HepG2 (cell line): ENCODE results near the gene ZNF513. TPM values are rescaled to one million over a fixed set of nuclear protein-coding genes. Genes with fewer than 3 reads are reported as not detected.
A peak's percentile ranks its signal among the peaks of the same experiment; 100 is the strongest.

ENCODE experiments used
- CHD2 ChIP-seq: IDR thresholded peaks from 2 replicates; pipeline ENCODE4 v1.6.1; 2011; ENCODE audit warnings: low read depth, low read length, improper control_type of control experiment
- GTF3A ChIP-seq: sonication (generic); formaldehyde crosslinking; conservative IDR thresholded peaks from 2 replicates; pipeline ENCODE4 v1.4.0; 2020; ENCODE audit warnings: mild to moderate bottlenecking, missing genetic modification reagents
- KMT2A ChIP-seq: sonication (generic); formaldehyde crosslinking; IDR thresholded peaks from 2 replicates; pipeline ENCODE4 v1.4.0; 2020; ENCODE audit warnings: missing genetic modification reagents
- SKI ChIP-seq: fragments of 450-650 bp; IDR thresholded peaks from one replicate; pipeline ENCODE4 v1.6.1; 2018; ENCODE audit warnings: mild to moderate bottlenecking; ENCODE audit not compliant: partially characterized antibody
- U2AF2 ChIP-seq: fragments of 200-400 bp; formaldehyde crosslinking; IDR thresholded peaks from 2 replicates; pipeline ENCODE4 v1.6.1; 2017; ENCODE audit warnings: low read depth, mild to moderate bottlenecking, low read length
- ZNF720 ChIP-seq: sonication (generic); formaldehyde crosslinking; IDR thresholded peaks from 2 replicates; pipeline ENCODE4 v1.4.0; 2020; ENCODE audit warnings: missing genetic modification reagents
- ZSCAN20 ChIP-seq: sonication (generic); formaldehyde crosslinking; IDR thresholded peaks from 2 replicates; pipeline ENCODE4 v1.4.0; 2020; ENCODE audit warnings: missing genetic modification reagents, mild to moderate bottlenecking, borderline replicate concordance
- polyA plus RNA-seq, 8 experiments: library from polyadenylated mRNA; depleted of rRNA in 3 of 8; stranded (reverse) in 7 of 8; unstranded in 1 of 8; fragments of >200 nt; fragmentation: Illumina TruSeq in 4 of 8; extraction: Trizol in 4 of 8; gene quantifications; 2 replicates each; pipeline versions ENCODE4 v1.2.1 to v1.2.3, GENCODE V29; 2011 to 2016; ENCODE audit warnings: low read depth in 4 of 8, missing spikeins in 1 of 8, mixed read lengths in 1 of 8; ENCODE audit not compliant: insufficient read depth in 1 of 8
- total RNA-seq, 5 experiments: library from RNA; depleted of rRNA; stranded (reverse); fragments of >200 nt; fragmentation: Illumina TruSeq; extraction: Trizol; gene quantifications; 2 replicates each; pipeline ENCODE4 v1.2.3, GENCODE V29; 2016; ENCODE audit warnings: low read depth in 1 of 5
- TF ChIP-seq, protein P1 (sequence below), 2 experiments: sonication (generic) in 1 of 2; formaldehyde crosslinking in 1 of 2; IDR thresholded peaks; 2 replicates each; pipeline versions ENCODE4 v1.4.0 to v1.6.1; 2016 to 2020; ENCODE audit warnings: borderline replicate concordance in 1 of 2, low read depth in 1 of 2, mild to moderate bottlenecking in 1 of 2, missing genetic modification reagents in 1 of 2
- TF ChIP-seq, protein P2 (sequence below): sonication (generic); formaldehyde crosslinking; IDR thresholded peaks from 2 replicates; pipeline ENCODE4 v1.4.0; 2020; ENCODE audit warnings: missing genetic modification reagents, borderline replicate concordance
- TF ChIP-seq, protein P3 (sequence below): sonication (generic); formaldehyde crosslinking; IDR thresholded peaks from 2 replicates; pipeline ENCODE4 v1.8.0; 2022; ENCODE audit warnings: missing genetic modification reagents, mild to moderate bottlenecking, moderate library complexity, borderline replicate concordance
- TF ChIP-seq, protein P4 (sequence below): sonication (generic); formaldehyde crosslinking; IDR thresholded peaks from 2 replicates; pipeline ENCODE4 v1.4.0; 2020; ENCODE audit warnings: mild to moderate bottlenecking, missing genetic modification reagents
- TF ChIP-seq, protein P5 (sequence below): sonication (generic); formaldehyde crosslinking; IDR thresholded peaks from 2 replicates; pipeline ENCODE4 v1.9.0; 2021; ENCODE audit warnings: mild to moderate bottlenecking, missing genetic modification reagents

The ZNF513 gene
- total and polyA plus RNA-seq, 2 of the 13 experiments (the other 11 are each of a cell fraction or from before 2014, with no cell fraction given) = 4.9 to 6.3 TPM

DNA sequence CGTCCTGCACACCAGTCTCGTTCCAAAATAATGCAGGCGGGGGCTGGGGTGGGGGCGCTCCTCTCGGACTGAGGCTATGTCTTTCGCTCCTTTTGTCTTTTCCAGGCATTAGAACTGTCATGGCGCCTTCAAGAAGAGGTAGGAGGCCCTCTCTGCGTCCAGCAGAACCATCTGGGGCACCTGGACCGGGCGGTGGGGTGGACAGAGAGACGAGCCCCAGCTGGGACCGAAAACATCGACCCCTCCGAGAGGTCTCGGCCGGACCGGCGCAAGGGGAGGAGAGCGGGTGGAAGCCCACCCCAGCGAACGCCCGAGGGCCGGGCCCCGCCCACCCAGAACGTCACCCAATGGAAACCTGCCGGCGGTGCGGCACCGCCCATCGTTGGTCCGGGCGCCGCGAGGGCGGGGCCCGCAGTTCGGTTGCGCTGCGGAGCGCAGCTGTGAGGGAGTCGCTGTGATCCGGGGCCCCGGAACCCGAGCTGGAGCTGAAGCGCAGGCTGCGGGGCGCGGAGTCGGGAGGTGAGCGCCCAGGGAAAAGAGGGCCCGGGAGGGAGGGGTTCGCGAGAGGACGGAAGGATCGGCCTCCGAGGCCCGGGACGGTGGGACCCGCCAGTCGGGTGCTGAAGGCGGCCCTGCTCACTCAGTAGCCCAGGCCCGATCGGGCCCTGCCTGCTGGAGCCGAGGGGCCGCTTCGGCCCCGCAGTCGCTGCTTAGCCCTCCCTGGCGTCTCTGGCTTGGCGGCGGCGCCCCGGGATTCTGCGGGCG is 47.9 kb upstream of the ZNF513 start, which contains the start of gene NRBP1 (continued):
- TF ChIP-seq, protein P1, sequence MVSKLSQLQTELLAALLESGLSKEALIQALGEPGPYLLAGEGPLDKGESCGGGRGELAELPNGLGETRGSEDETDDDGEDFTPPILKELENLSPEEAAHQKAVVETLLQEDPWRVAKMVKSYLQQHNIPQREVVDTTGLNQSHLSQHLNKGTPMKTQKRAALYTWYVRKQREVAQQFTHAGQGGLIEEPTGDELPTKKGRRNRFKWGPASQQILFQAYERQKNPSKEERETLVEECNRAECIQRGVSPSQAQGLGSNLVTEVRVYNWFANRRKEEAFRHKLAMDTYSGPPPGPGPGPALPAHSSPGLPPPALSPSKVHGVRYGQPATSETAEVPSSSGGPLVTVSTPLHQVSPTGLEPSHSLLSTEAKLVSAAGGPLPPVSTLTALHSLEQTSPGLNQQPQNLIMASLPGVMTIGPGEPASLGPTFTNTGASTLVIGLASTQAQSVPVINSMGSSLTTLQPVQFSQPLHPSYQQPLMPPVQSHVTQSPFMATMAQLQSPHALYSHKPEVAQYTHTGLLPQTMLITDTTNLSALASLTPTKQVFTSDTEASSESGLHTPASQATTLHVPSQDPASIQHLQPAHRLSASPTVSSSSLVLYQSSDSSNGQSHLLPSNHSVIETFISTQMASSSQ (IDR thresholded peaks at IDR 0.05; ENCODE audit: low read depth) = no peak; the same call in 1 of the 2 replicates
- TF ChIP-seq, protein P1 (CRISPR knock-in tag; IDR thresholded peaks at IDR 0.05; ENCODE audit: borderline replicate concordance) = no peak; the same call in none of the 2 replicates
- TF ChIP-seq ZSCAN20 (peak; percentile 71; the same call in 1 of the 2 replicates), CHD2 (no peak; the same call in 1 of the 2 replicates), KMT2A (CRISPR knock-in tag) (peak; percentile 91), ZNF720 (no peak), GTF3A (CRISPR knock-in tag) (no peak), SKI (peak; percentile 63), U2AF2 (no peak)
- TF ChIP-seq, protein P2, sequence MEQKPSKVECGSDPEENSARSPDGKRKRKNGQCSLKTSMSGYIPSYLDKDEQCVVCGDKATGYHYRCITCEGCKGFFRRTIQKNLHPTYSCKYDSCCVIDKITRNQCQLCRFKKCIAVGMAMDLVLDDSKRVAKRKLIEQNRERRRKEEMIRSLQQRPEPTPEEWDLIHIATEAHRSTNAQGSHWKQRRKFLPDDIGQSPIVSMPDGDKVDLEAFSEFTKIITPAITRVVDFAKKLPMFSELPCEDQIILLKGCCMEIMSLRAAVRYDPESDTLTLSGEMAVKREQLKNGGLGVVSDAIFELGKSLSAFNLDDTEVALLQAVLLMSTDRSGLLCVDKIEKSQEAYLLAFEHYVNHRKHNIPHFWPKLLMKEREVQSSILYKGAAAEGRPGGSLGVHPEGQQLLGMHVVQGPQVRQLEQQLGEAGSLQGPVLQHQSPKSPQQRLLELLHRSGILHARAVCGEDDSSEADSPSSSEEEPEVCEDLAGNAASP (CRISPR knock-in tag) = peak; percentile 59; the same call in 1 of the 2 replicates
- TF ChIP-seq, protein P3, sequence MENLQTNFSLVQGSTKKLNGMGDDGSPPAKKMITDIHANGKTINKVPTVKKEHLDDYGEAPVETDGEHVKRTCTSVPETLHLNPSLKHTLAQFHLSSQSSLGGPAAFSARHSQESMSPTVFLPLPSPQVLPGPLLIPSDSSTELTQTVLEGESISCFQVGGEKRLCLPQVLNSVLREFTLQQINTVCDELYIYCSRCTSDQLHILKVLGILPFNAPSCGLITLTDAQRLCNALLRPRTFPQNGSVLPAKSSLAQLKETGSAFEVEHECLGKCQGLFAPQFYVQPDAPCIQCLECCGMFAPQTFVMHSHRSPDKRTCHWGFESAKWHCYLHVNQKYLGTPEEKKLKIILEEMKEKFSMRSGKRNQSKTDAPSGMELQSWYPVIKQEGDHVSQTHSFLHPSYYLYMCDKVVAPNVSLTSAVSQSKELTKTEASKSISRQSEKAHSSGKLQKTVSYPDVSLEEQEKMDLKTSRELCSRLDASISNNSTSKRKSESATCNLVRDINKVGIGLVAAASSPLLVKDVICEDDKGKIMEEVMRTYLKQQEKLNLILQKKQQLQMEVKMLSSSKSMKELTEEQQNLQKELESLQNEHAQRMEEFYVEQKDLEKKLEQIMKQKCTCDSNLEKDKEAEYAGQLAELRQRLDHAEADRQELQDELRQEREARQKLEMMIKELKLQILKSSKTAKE (CRISPR knock-in tag) = peak; percentile 50
- TF ChIP-seq, protein P4, sequence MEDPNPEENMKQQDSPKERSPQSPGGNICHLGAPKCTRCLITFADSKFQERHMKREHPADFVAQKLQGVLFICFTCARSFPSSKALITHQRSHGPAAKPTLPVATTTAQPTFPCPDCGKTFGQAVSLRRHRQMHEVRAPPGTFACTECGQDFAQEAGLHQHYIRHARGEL (CRISPR knock-in tag) = peak; percentile 78; the same call in 1 of the 2 replicates
- TF ChIP-seq, protein P5, sequence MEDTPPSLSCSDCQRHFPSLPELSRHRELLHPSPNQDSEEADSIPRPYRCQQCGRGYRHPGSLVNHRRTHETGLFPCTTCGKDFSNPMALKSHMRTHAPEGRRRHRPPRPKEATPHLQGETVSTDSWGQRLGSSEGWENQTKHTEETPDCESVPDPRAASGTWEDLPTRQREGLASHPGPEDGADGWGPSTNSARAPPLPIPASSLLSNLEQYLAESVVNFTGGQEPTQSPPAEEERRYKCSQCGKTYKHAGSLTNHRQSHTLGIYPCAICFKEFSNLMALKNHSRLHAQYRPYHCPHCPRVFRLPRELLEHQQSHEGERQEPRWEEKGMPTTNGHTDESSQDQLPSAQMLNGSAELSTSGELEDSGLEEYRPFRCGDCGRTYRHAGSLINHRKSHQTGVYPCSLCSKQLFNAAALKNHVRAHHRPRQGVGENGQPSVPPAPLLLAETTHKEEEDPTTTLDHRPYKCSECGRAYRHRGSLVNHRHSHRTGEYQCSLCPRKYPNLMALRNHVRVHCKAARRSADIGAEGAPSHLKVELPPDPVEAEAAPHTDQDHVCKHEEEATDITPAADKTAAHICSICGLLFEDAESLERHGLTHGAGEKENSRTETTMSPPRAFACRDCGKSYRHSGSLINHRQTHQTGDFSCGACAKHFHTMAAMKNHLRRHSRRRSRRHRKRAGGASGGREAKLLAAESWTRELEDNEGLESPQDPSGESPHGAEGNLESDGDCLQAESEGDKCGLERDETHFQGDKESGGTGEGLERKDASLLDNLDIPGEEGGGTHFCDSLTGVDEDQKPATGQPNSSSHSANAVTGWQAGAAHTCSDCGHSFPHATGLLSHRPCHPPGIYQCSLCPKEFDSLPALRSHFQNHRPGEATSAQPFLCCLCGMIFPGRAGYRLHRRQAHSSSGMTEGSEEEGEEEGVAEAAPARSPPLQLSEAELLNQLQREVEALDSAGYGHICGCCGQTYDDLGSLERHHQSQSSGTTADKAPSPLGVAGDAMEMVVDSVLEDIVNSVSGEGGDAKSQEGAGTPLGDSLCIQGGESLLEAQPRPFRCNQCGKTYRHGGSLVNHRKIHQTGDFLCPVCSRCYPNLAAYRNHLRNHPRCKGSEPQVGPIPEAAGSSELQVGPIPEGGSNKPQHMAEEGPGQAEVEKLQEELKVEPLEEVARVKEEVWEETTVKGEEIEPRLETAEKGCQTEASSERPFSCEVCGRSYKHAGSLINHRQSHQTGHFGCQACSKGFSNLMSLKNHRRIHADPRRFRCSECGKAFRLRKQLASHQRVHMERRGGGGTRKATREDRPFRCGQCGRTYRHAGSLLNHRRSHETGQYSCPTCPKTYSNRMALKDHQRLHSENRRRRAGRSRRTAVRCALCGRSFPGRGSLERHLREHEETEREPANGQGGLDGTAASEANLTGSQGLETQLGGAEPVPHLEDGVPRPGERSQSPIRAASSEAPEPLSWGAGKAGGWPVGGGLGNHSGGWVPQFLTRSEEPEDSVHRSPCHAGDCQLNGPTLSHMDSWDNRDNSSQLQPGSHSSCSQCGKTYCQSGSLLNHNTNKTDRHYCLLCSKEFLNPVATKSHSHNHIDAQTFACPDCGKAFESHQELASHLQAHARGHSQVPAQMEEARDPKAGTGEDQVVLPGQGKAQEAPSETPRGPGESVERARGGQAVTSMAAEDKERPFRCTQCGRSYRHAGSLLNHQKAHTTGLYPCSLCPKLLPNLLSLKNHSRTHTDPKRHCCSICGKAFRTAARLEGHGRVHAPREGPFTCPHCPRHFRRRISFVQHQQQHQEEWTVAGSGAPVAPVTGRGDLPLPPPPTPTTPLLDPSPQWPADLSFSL (CRISPR knock-in tag) = no peak
